Measurements from ENCODE around the gene KRT34.

Gene KRT34

DNA sequence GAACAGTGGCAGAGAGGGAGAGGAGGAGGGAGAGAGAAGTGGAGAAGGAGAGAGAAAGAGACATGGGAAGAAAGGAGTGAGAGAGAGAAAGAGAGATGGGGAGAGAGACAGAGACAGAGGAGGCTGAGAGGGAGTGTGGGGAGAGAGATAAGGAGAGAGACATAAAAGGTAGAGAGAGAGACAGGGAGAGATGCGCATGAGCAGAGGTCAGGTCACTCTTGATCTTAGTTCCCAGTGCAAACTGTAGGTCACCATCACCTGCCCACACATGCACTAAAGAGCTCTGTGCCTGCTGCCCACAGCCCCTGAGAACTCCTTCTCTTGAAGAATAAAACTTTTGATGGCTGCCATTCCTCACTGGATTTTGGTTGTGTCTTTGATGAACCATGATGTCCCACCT is 46.4 kb downstream of the KRT34 start:
- H3K36me3 Mint-ChIP-seq (ENCODE audit: low read depth), result no peaks in the 10 kb centered on the region
- H3K4me1 Mint-ChIP-seq, result peaks cover 6% of the 10 kb centered on the region
- H3K4me3 Mint-ChIP-seq, result no peak overlapping the region
- H3K9me3 Mint-ChIP-seq, result no peaks in the 10 kb centered on the region
- peaks cover 3% of the 10 kb centered on the region for H3K27me3 Mint-ChIP-seq (ENCODE audit: low read depth)
- TF ChIP-seq, protein P1, sequence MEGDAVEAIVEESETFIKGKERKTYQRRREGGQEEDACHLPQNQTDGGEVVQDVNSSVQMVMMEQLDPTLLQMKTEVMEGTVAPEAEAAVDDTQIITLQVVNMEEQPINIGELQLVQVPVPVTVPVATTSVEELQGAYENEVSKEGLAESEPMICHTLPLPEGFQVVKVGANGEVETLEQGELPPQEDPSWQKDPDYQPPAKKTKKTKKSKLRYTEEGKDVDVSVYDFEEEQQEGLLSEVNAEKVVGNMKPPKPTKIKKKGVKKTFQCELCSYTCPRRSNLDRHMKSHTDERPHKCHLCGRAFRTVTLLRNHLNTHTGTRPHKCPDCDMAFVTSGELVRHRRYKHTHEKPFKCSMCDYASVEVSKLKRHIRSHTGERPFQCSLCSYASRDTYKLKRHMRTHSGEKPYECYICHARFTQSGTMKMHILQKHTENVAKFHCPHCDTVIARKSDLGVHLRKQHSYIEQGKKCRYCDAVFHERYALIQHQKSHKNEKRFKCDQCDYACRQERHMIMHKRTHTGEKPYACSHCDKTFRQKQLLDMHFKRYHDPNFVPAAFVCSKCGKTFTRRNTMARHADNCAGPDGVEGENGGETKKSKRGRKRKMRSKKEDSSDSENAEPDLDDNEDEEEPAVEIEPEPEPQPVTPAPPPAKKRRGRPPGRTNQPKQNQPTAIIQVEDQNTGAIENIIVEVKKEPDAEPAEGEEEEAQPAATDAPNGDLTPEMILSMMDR (IDR thresholded peaks at IDR 0.05; ENCODE audit: unreplicated experiment in 3 of 3), result no peak
- H3K27ac Mint-ChIP-seq, result no peak overlapping the region

DNA sequence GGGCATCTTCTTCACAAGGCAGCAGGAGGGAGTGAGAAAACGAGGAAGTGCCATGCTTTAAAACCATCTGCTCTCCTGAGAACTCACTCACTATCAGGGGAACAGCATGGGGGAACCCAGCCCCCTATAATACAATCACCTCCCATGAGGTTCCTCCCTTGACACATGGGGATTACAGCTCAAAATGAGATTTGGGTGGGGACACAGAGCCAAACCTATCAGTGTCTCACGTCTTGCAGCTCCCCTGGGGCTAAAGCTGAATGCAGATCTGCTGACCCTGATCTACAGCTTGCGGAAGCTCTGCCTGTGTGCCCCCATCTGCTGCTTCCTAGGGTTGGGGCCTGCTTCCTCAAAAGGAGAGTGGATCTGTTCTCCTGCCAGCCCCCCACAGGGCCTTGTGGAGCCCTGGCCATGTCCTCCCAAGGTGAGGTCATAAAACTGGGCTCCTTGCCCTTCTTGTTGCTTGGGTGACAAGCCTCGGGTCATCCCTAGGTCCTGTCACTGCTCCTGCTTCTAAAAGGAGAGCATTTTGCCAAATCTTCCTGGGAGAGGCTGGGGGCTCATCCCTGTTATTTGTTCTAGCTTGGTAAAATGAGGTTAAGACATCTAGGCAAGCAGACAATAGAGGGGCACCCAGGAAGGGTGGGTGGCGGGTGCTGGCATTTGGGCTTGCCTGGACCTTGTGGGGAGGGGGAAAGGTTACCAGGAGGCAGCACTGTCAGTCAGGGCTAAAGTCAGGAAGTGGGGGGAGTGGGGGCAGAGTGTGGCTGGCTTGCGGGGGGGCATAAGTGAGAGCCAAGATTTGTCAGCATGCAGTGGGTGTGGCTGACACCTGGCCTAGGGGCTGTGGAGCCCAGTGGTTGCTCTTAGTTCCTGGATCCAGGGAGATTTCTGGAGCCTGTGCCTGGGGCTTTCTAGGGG is 47.5 kb downstream of the KRT34 start:
- H3K4me1 Mint-ChIP-seq, result peaks cover 2% of the 10 kb centered on the region
- no peak overlapping the region for H3K4me3 Mint-ChIP-seq
- H3K36me3 Mint-ChIP-seq (ENCODE audit: low read depth), result no peaks in the 10 kb centered on the region
- peaks cover 3% of the 10 kb centered on the region for H3K27me3 Mint-ChIP-seq (ENCODE audit: low read depth)
- TF ChIP-seq, protein P1 (IDR thresholded peaks at IDR 0.05; ENCODE audit: unreplicated experiment in 3 of 3), result no peak
- H3K9me3 Mint-ChIP-seq, result no peaks in the 10 kb centered on the region
- no peak overlapping the region for H3K27ac Mint-ChIP-seq

DNA sequence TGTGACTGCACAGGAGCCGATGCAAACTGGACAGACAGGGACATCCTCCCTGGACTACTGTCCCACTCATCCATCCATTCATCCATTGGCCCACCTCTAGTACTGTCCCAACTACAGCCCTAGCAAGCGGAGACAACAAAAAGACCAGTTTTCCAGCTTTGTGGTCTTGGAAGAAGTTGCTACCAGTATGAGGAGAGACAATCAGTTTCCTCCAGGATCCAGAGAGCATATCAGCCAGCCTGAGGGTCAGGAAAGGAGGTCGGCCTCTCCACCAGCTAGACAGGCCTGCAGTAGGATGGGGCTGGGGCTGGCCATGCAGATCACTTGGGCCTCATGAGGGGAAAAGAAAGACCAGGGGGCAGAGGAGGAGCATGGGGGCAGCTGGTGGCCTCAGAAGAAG is 48.3 kb downstream of the KRT34 start:
- TF ChIP-seq, protein P1 (IDR thresholded peaks at IDR 0.05; ENCODE audit: unreplicated experiment in 3 of 3), result no peak
- H3K4me1 Mint-ChIP-seq, result peaks cover 5% of the 10 kb centered on the region
- no peak overlapping the region for H3K27ac Mint-ChIP-seq
- H3K9me3 Mint-ChIP-seq, result no peaks in the 10 kb centered on the region
- peaks cover 3% of the 10 kb centered on the region for H3K27me3 Mint-ChIP-seq (ENCODE audit: low read depth)
- H3K4me3 Mint-ChIP-seq, result no peak overlapping the region
- H3K36me3 Mint-ChIP-seq (ENCODE audit: low read depth), result no peaks in the 10 kb centered on the region

DNA sequence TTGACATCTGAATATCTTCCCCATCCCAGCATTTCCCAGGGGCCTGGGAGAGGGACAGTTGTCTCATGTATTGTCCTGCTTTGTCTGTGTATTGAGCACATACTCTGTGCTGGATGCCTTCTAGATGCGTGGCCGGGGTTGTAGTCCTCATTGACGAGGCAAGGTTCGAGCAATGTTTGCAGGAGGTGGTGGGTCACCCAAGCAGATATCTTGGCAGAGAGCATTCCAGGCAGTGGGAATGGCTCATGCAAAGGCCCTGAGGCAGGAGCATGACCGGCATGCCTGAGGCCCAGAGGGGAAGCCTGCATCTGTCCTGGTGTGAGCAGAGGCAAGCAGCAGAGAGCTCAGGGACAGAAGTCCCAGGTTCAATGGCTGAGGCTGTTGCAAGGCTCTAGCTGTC is 49.0 kb downstream of the KRT34 start:
- H3K4me1 Mint-ChIP-seq, result peaks cover 5% of the 10 kb centered on the region
- H3K4me3 Mint-ChIP-seq, result no peak overlapping the region
- peaks cover 3% of the 10 kb centered on the region for H3K27me3 Mint-ChIP-seq (ENCODE audit: low read depth)
- TF ChIP-seq, protein P1 (IDR thresholded peaks at IDR 0.05; ENCODE audit: unreplicated experiment in 3 of 3), result no peak
- no peak overlapping the region for H3K27ac Mint-ChIP-seq
- H3K36me3 Mint-ChIP-seq (ENCODE audit: low read depth), result no peaks in the 10 kb centered on the region
- no peaks in the 10 kb centered on the region for H3K9me3 Mint-ChIP-seq

DNA sequence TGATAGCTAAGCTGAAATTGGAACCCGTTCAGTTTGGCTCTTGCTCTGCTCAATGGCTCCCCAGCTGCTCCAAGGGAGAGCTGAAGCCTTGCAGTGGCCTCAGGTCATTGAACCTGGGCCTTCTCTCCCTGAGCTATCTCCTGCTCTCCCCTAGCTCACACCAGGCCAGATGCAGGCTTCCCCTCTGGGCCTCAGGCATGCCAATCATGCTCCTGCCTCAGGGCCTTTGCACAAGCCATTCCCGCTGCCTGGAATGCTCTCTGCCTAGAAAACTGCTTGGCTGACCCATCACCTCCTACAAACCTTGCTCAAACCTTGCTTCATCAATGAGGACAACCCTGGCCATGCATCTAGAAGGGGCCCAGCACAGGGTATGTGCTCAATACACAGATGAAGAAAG is 49.9 kb downstream of the KRT34 start:
- H3K4me1 Mint-ChIP-seq, result peaks cover 5% of the 10 kb centered on the region
- TF ChIP-seq, protein P1 (IDR thresholded peaks at IDR 0.05; ENCODE audit: unreplicated experiment in 3 of 3), result no peak
- H3K27ac Mint-ChIP-seq, result no peak overlapping the region
- no peak overlapping the region for H3K4me3 Mint-ChIP-seq
- peaks cover 3% of the 10 kb centered on the region for H3K27me3 Mint-ChIP-seq (ENCODE audit: low read depth)
- H3K36me3 Mint-ChIP-seq (ENCODE audit: low read depth), result no peaks in the 10 kb centered on the region
- H3K9me3 Mint-ChIP-seq, result no peaks in the 10 kb centered on the region

DNA sequence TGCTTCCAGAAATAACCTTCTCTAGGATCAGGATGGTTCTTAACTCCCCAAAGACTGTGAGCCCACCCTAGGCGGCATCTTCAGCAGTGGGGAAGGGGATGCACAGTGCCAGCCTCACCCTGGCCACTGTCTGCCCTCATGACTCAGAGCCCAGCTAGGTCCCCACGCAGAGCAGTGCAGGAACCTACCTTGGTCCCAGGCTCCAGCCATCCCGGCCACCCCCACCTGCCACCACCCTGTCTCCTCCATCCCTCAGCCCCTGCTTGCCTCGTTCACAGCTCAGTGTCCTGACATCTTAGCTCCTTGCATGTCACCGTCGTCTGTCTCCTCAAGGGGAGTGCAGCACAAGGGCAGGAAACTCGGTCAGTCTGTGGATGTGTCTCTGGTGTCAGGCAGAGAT is 50.5 kb downstream of the KRT34 start:
- TF ChIP-seq, protein P1 (IDR thresholded peaks at IDR 0.05; ENCODE audit: unreplicated experiment in 3 of 3), result no peak
- Mint-ChIP-seq H3K27me3 (ENCODE audit: low read depth) (peaks cover 3% of the 10 kb centered on the region), H3K9me3 (no peaks in the 10 kb centered on the region), H3K36me3 (ENCODE audit: low read depth) (no peaks in the 10 kb centered on the region), H3K27ac (no peak overlapping the region), H3K4me1 (peaks cover 5% of the 10 kb centered on the region), H3K4me3 (no peak overlapping the region)

All from nephron (organoid).